Endothelial cell of umbilical vein (primary cell): ENCODE results near the gene CCDC91. TPM values are rescaled to one million over a fixed set of nuclear protein-coding genes. Genes with fewer than 3 reads are reported as not detected.

Source experiments
- BruUV-seq: library from RNA; stranded (reverse); fragments of 400-500 nt; replicated peaks from 2 replicates; lab custom pipeline; 2021; lab: Mats Ljungman, UMichigan
- CTCF ChIA-PET: fragments of 300-600, 350-600 bp; sonication (Branson Sonifier 250); formaldehyde crosslinking; loops from one replicate; lab custom pipeline; 2021; ENCODE audit warnings: antibody characterized with exemption, inconsistent platforms; lab: Charles Lee
- POLR2A ChIA-PET: fragments of 300-600, 350-600 bp; sonication (Branson Sonifier 250); formaldehyde crosslinking; loops from one replicate; lab custom pipeline; 2021; ENCODE audit warnings: antibody characterized with exemption, inconsistent platforms; lab: Charles Lee
- DNase-seq: peaks from one replicate; pipeline ENCODE4 v3.0.0-alpha.2; 2011; ENCODE audit warnings: low read depth, low spot score
- FAIRE-seq: peaks from 2 replicates; lab custom pipeline; 2011; peaks lifted over from hg19 to GRCh38; lab: Jason Lieb, UNC
- H2AFZ ChIP-seq: 2 replicates; pipeline ENCODE4 v1.6.0; 2012; ENCODE audit warnings: low read depth, low read length, control low read depth, inconsistent platforms
- H3K27ac ChIP-seq: 2 replicates; pipeline ENCODE4 v1.5.1; 2011; ENCODE audit warnings: low read depth, mild to moderate bottlenecking, control low read depth, low read length, moderate library complexity; ENCODE audit not compliant: insufficient read depth
- H3K27me3 ChIP-seq, 2 experiments: 2 replicates each; pipeline versions ENCODE4 v1.6.0 to v1.6.1; 2011; ENCODE audit warnings: low read length in 2 of 2, mixed read lengths in 1 of 2; ENCODE audit not compliant: control insufficient read depth in 2 of 2, insufficient read depth in 2 of 2
- H3K36me3 ChIP-seq, 2 experiments: 2 replicates in 1 of 2; 3 replicates in 1 of 2; pipeline ENCODE4 v1.5.1; 2011; ENCODE audit warnings: low read length in 2 of 2, mild to moderate bottlenecking in 1 of 2, moderate library complexity in 1 of 2; ENCODE audit not compliant: control insufficient read depth in 2 of 2, insufficient read depth in 2 of 2; ENCODE audit errors: extremely low read depth in 1 of 2
- H3K4me1 ChIP-seq: 3 replicates; pipeline ENCODE4 v1.5.1; 2011; ENCODE audit warnings: mild to moderate bottlenecking, low read length; ENCODE audit not compliant: control insufficient read depth, insufficient read depth; ENCODE audit errors: extremely low read depth
- H3K4me2 ChIP-seq: 2 replicates; pipeline ENCODE4 v1.6.1; 2011; ENCODE audit warnings: low read length, control low read depth, mixed read lengths; ENCODE audit not compliant: insufficient read depth
- H3K4me3 ChIP-seq, 3 experiments: fragments of 200-600 bp in 1 of 3; sonication (generic), shearing (Covaris generic) in 1 of 3; replicated peaks in 1 of 3; 2 replicates each; pipeline ENCODE4 v1.5.1; 2011 to 2016; ENCODE audit warnings: control low read depth in 3 of 3, low read length in 3 of 3, mild to moderate bottlenecking in 2 of 3, inconsistent platforms in 1 of 3, low read depth in 1 of 3, moderate library complexity in 1 of 3; ENCODE audit not compliant: insufficient read depth in 1 of 3
- H3K79me2 ChIP-seq: 2 replicates; pipeline ENCODE4 v1.6.0; 2012; ENCODE audit warnings: low read length, inconsistent platforms; ENCODE audit not compliant: control insufficient read depth, insufficient read depth
- H3K9ac ChIP-seq: replicated peaks from 2 replicates; pipeline ENCODE3; 2011; ENCODE audit warnings: low read length, control low read depth; ENCODE audit not compliant: insufficient read depth; ENCODE audit errors: extremely low read depth
- H3K9me1 ChIP-seq: replicated peaks from 3 replicates; pipeline ENCODE4 v1.6.0; 2011; ENCODE audit warnings: mild to moderate bottlenecking, low read length; ENCODE audit not compliant: control insufficient read depth, insufficient read depth; ENCODE audit errors: extremely low read depth
- H3K9me3 ChIP-seq: replicated peaks from 2 replicates; pipeline ENCODE4 v1.5.1; 2012; ENCODE audit warnings: low read length, inconsistent platforms; ENCODE audit not compliant: control insufficient read depth, insufficient read depth
- H4K20me1 ChIP-seq: replicated peaks from 2 replicates; pipeline ENCODE3; 2011; ENCODE audit warnings: mild to moderate bottlenecking, low read length; ENCODE audit not compliant: control insufficient read depth, insufficient read depth; ENCODE audit errors: extremely low read depth
- EZH2 ChIP-seq: IDR thresholded peaks from 2 replicates; pipeline ENCODE4 v1.6.1; 2012; ENCODE audit warnings: borderline replicate concordance, low read depth, mild to moderate bottlenecking, moderate library complexity, low read length, inconsistent platforms; ENCODE audit not compliant: severe bottlenecking
- FOS ChIP-seq: IDR thresholded peaks from 2 replicates; pipeline ENCODE4 v1.6.1; 2011; ENCODE audit warnings: mild to moderate bottlenecking, low read length, moderate library complexity, borderline replicate concordance; ENCODE audit not compliant: insufficient read depth
- GATA2 ChIP-seq: IDR thresholded peaks from 2 replicates; pipeline ENCODE4 v1.7.0; 2011; ENCODE audit warnings: low read depth, mild to moderate bottlenecking, moderate library complexity, mixed read lengths, low read length; ENCODE audit not compliant: insufficient read length, insufficient read depth
- JUN ChIP-seq: IDR thresholded peaks from 2 replicates; pipeline ENCODE4 v1.6.1; 2011; ENCODE audit warnings: borderline replicate concordance, low read depth; ENCODE audit not compliant: insufficient read length, insufficient read depth
- MYC ChIP-seq: IDR thresholded peaks from one replicate; pipeline ENCODE4 v1.6.1; 2011; ENCODE audit warnings: mild to moderate bottlenecking, low read depth, low read length
- POLR2A ChIP-seq: IDR thresholded peaks from 2 replicates; pipeline ENCODE4 v1.6.1; 2012; ENCODE audit warnings: low read depth, mild to moderate bottlenecking, control low read depth, low read length
- POLR2AphosphoS5 ChIP-seq: IDR thresholded peaks from 2 replicates; pipeline ENCODE4 v1.6.1; 2012; ENCODE audit warnings: low read depth, mild to moderate bottlenecking, control low read depth, low read length, moderate library complexity; ENCODE audit not compliant: insufficient read depth
- dilution Hi-C: fragments of 300-500 bp; cut with MboI; formaldehyde crosslinking; loops from one replicate; pipeline ENCODE4 v1.15.0; 2019; ENCODE audit warnings: low sequenced_read_pairs; ENCODE audit not compliant: extremely low pct_ligation_motif_present
- intact Hi-C: fragments of 100-400 bp; cut with micrococcal nuclease; formaldehyde crosslinking; loops from one replicate; pipeline ENCODE4 v1.10.0; 2022
- polyA plus RNA-seq, 4 experiments: library from polyadenylated mRNA; depleted of rRNA in 3 of 4; stranded (reverse) in 3 of 4; unstranded in 1 of 4; fragments of >200 nt; gene quantifications; 2 replicates each; pipeline versions ENCODE4 v1.2.1 to v1.2.3, GENCODE V29; 2011 to 2012; ENCODE audit warnings: missing spikeins in 1 of 4
- total RNA-seq: library from RNA; stranded (reverse); gene quantifications from 2 replicates; pipeline ENCODE4 v1.2.3, GENCODE V29; 2021
- TF ChIP-seq, protein P1 (sequence below): IDR thresholded peaks from 2 replicates; pipeline ENCODE4 v1.6.1; 2011; ENCODE audit not compliant: insufficient read depth, insufficient read length
- TF ChIP-seq, protein P2 (sequence below), 2 donors: IDR thresholded peaks; 1 replicate in 1 of 2; 2 replicates in 1 of 2; pipeline ENCODE4 v1.5.1; 2011; ENCODE audit warnings: low read length in 2 of 2, mild to moderate bottlenecking in 2 of 2, moderate library complexity in 2 of 2, control low read depth in 1 of 2, inconsistent platforms in 1 of 2, low read depth in 1 of 2; ENCODE audit not compliant: insufficient read depth in 1 of 2; ENCODE audit errors: extremely low read depth in 1 of 2

Gene CCDC91
- total and polyA plus RNA-seq, 2 donors (not counting 3 experiments of a cell fraction or from before 2014, with no cell fraction given), result 3.8 to 10.5 TPM

- no peak for FAIRE-seq
- Histone ChIP-seq H3K4me3 (no peak overlapping the region), H3K36me3 (no peaks in the 10 kb centered on the region), H3K9me3 (no peaks in the 10 kb centered on the region), H4K20me1 (no peaks in the 10 kb centered on the region), H3K4me1 (peaks cover 13% of the 10 kb centered on the region), H3K9me1 (peaks cover 2% of the 10 kb centered on the region), H3K79me2 (no peaks in the 10 kb centered on the region), H3K27ac (no peak overlapping the region), H3K4me2 (no peak overlapping the region), H2AFZ (no peak overlapping the region), H3K27me3 (no peaks in the 10 kb centered on the region), H3K9ac (no peak overlapping the region)
- CTCF ChIA-PET, result interaction anchor here (1.0 to 1.1 kb wide), 2 partner anchors 22 to 82 kb away, joined by 3 to 4 read pairs; no protein-coding TSS in a partner anchor
- POLR2A ChIA-PET, result no interaction called here
- no peak for DNase-seq
- BruUV-seq, result no TSS peak
- dilution Hi-C loops, result no loop called here
- intact Hi-C loops, result loop anchor here (5.0 kb wide), 1 partner anchor 535 kb away; no protein-coding TSS in a partner anchor
- no peak for TF ChIP-seq POLR2AphosphoS5
Measured at GRCh38 chr12:28427046-28427445, 236.8 kb downstream of the CCDC91 start.

DNA sequence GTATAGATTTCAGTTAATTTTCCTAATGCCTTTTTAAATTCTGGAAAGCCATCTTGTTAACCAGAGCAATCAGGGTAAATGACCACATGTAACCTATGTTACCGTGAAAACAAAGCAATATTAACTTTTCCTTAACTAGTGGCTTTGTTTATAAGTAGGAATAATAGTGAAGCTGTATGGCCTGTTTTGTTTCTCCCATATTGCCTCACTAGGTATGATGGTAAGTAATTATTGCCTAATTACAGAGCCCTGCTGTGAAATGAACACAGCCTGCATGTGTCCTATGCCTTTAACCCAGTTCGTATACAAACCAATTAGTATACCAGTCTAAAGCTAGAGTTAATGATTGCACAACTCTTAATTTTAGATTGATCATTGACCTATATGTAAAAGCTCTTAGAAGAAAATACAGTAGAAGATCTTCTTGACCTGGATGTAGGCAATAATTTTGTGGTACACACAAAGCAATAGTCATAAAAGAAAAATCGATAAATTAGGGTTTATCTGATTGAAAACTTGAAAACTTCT, 249.9 kb downstream of the CCDC91 start:
- CTCF ChIA-PET, result no interaction called here

More for the DNA sequence above, 249.9 kb downstream of the CCDC91 start:
- dilution Hi-C loops (no loop called here), intact Hi-C loops (no loop called here)
- Histone ChIP-seq H2AFZ (no peak overlapping the region), H3K4me1 (no peaks in the 10 kb centered on the region), H3K36me3 (no peaks in the 10 kb centered on the region), H3K4me2 (no peak overlapping the region), H3K27ac (no peak overlapping the region), H3K9me1 (no peaks in the 10 kb centered on the region), H3K9me3 (no peaks in the 10 kb centered on the region), H4K20me1 (no peaks in the 10 kb centered on the region), H3K9ac (no peak overlapping the region), H3K79me2 (no peaks in the 10 kb centered on the region), H3K27me3 (no peaks in the 10 kb centered on the region), H3K4me3 (no peak overlapping the region)
- DNase-seq (no peak), FAIRE-seq (no peak)
- no TSS peak for BruUV-seq
- TF ChIP-seq POLR2AphosphoS5 (no peak), FOS (no peak), MYC (no peak), JUN (no peak), GATA2 (no peak), POLR2A (no peak), EZH2 (no peak)
- TF ChIP-seq, protein P1, sequence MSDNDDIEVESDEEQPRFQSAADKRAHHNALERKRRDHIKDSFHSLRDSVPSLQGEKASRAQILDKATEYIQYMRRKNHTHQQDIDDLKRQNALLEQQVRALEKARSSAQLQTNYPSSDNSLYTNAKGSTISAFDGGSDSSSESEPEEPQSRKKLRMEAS, result no peak
- TF ChIP-seq, protein P2, sequence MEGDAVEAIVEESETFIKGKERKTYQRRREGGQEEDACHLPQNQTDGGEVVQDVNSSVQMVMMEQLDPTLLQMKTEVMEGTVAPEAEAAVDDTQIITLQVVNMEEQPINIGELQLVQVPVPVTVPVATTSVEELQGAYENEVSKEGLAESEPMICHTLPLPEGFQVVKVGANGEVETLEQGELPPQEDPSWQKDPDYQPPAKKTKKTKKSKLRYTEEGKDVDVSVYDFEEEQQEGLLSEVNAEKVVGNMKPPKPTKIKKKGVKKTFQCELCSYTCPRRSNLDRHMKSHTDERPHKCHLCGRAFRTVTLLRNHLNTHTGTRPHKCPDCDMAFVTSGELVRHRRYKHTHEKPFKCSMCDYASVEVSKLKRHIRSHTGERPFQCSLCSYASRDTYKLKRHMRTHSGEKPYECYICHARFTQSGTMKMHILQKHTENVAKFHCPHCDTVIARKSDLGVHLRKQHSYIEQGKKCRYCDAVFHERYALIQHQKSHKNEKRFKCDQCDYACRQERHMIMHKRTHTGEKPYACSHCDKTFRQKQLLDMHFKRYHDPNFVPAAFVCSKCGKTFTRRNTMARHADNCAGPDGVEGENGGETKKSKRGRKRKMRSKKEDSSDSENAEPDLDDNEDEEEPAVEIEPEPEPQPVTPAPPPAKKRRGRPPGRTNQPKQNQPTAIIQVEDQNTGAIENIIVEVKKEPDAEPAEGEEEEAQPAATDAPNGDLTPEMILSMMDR (IDR thresholded peaks at IDR 0.05; ENCODE audit: extremely low read depth in 1 of 2, insufficient read depth in 1 of 2, low read depth in 1 of 2, low read length in 2 of 2), result no peak
- POLR2A ChIA-PET, result no interaction called here
